ENCODE data around the gene HTD2. TPM values are rescaled to one million over a fixed set of nuclear protein-coding genes. Genes with fewer than 3 reads are reported as not detected.

The HTD2 gene
- total and polyA plus RNA-seq, 12 donors: 1.6 to 13.2 (median 10.3) TPM

GRCh38 chr3:58293516-58293915 is 12.8 kb upstream of the HTD2 start:
- WGBS, 4 donors: 80 to 84% (median 82%) methylated on average over 8 to 9 of the region's 9 CpGs
- no peak for TF ChIP-seq CTCF (IDR thresholded peaks at IDR 0.05)
- TF ChIP-seq POLR2A (IDR thresholded peaks at IDR 0.05): no peak
- H3K36me3 ChIP-seq (replicated peaks in 1 of 2): no peaks in the 10 kb centered on the region
- H3K9me3 ChIP-seq (replicated peaks in 1 of 3): no peaks in the 10 kb centered on the region
- H3K4me3 ChIP-seq: no peak overlapping the region
- no peak overlapping the region for H3K27ac ChIP-seq
- DNase-seq: no peak
- no peaks in the 10 kb centered on the region for H3K27me3 ChIP-seq
- intact Hi-C loops (cut with DNase I): loop anchor here in 1 of 2 donors (10.0 kb wide), 1 partner anchor 49 kb away; no protein-coding TSS in a partner anchor
- H3K4me1 ChIP-seq (replicated peaks in 1 of 2): no peaks in the 10 kb centered on the region

GRCh38 chr3:58296269-58296668 is 10.1 kb upstream of the HTD2 start:
- WGBS, 4 donors: 44 to 59% (median 52%) methylated on average over 3 to 5 of the region's 5 CpGs
- intact Hi-C loops (cut with DNase I): loop anchor here (5.0 to 10.0 kb wide), 2 partner anchors 51 to 59 kb away; partner anchors contain the start of gene ABHD6 (in 1 of the 2)
- TF ChIP-seq CTCF (IDR thresholded peaks at IDR 0.05): no peak
- no peak for TF ChIP-seq POLR2A (IDR thresholded peaks at IDR 0.05)
- Histone ChIP-seq H3K9me3 (replicated peaks in 1 of 3) (no peaks in the 10 kb centered on the region), H3K27me3 (no peaks in the 10 kb centered on the region), H3K4me1 (replicated peaks in 1 of 2) (no peaks in the 10 kb centered on the region), H3K27ac (no peak overlapping the region), H3K36me3 (replicated peaks in 1 of 2) (no peaks in the 10 kb centered on the region), H3K4me3 (no peak overlapping the region)
- DNase-seq: no peak

GRCh38 chr3:58296843-58297242 is 9.5 kb upstream of the HTD2 start:
- H3K27me3 ChIP-seq: no peaks in the 10 kb centered on the region
- intact Hi-C loops (cut with DNase I): loop anchor here (5.0 to 10.0 kb wide), 2 partner anchors 52 to 60 kb away; partner anchors contain the start of gene ABHD6 (in 1 of the 2)
- H3K4me1 ChIP-seq (replicated peaks in 1 of 2): no peaks in the 10 kb centered on the region
- no peaks in the 10 kb centered on the region for H3K36me3 ChIP-seq (replicated peaks in 1 of 2)
- H3K27ac ChIP-seq: no peak overlapping the region
- 43 to 70% (median 57%) methylated on average over 3 to 6 of the region's 6 CpGs for WGBS, 4 donors
- H3K9me3 ChIP-seq (replicated peaks in 1 of 3): no peaks in the 10 kb centered on the region
- H3K4me3 ChIP-seq: no peak overlapping the region
- no peak for DNase-seq
- TF ChIP-seq POLR2A (IDR thresholded peaks at IDR 0.05) (no peak), CTCF (IDR thresholded peaks at IDR 0.05) (no peak)

- Histone ChIP-seq H3K4me3 (no peak overlapping the region), H3K27ac (no peak overlapping the region), H3K9me3 (replicated peaks in 1 of 3) (no peaks in the 10 kb centered on the region), H3K4me1 (replicated peaks in 1 of 2) (no peaks in the 10 kb centered on the region), H3K36me3 (replicated peaks in 1 of 2) (no peaks in the 10 kb centered on the region), H3K27me3 (no peaks in the 10 kb centered on the region)
- no peak for TF ChIP-seq POLR2A (IDR thresholded peaks at IDR 0.05)
- no peak for TF ChIP-seq CTCF (IDR thresholded peaks at IDR 0.05)
- intact Hi-C loops (cut with DNase I): loop anchor here (2.0 to 10.0 kb wide), 4 partner anchors 53 to 111 kb away; partner anchors contain the start of gene ABHD6 (in 1 of the 2)
- WGBS, 4 donors: 48 to 77% (median 64%) methylated on average over 3 of the region's 3 CpGs
- DNase-seq: no peak
Observed at GRCh38 chr3:58298190-58298589, 8.1 kb upstream of the HTD2 start.
